HG02943 (cell line): ENCODE measurements around the gene SYT8.

Source experiments
- ATAC-seq: cut with Tn5 transposase; IDR thresholded peaks from one replicate; pipeline ENCODE4 v1.9.1; 2021; ENCODE audit warnings: mild to moderate bottlenecking, low read depth, moderate library complexity; ENCODE audit not compliant: unreplicated experiment

The SYT8 gene

DNA sequence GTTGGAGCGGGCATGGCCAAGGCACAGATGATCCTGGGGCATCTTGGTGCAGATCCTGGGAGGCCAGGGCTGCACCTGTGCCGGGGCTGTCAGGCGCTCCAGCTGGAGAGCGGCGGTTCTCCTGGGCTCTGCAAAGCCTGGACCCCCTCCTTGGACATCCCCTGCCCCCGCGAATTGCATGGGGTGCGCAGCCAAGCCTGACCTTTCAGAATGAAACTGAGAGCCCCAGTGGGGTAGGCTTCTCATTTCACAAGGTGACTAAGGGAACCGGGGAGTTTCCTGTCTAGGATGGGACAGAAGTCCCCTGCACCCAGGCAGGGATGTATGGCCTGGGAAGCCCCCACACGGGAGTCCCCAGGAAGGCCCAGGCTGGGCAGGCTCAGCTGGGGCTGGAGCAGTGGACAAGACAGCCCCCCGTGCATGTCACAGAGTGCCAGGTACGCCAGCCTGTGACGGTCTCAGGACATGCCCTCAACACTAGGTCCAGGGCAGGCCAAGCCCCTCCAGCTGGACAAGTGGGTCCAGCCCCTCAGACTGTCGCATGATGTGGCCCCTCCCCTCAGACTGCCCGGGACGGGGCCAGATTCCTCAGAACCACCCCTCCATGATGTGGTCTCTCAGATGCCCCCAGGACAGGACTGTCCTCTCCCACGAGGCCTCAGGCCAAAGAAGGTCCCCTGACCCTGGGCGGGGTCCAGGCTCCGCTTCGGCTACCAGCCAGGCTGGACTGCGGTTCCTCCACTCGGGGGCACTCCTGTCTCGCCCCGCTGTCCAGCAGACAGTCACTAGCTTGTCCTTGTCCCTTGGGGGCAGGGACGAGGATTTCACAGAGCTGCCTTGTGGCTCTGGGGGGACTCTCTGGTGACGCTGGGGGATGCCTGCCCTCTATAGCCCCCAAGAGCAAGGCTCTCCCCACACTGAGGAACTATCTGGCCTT is 20.4 kb downstream of the SYT8 start:
- peak; percentile 25 for ATAC-seq

DNA sequence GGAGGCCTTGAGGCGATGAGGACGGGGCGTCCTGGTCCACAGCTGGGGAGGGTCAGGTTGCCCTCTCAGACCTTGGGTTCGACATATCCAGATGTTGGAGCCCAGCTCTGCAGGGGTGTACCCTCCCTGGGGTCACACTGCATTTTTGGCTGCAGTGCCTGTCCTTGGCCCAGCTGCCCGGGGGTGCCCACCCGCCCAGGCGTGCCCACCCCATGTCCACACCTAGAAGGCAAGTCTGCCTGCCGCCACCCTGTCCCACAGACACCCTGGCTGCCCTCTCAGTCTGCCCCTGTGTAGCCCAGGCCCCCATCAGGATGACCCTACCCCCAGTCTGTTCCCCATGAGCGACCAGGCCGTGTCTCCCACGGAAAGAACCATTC is 21.1 kb downstream of the SYT8 start:
- no peak for ATAC-seq

DNA sequence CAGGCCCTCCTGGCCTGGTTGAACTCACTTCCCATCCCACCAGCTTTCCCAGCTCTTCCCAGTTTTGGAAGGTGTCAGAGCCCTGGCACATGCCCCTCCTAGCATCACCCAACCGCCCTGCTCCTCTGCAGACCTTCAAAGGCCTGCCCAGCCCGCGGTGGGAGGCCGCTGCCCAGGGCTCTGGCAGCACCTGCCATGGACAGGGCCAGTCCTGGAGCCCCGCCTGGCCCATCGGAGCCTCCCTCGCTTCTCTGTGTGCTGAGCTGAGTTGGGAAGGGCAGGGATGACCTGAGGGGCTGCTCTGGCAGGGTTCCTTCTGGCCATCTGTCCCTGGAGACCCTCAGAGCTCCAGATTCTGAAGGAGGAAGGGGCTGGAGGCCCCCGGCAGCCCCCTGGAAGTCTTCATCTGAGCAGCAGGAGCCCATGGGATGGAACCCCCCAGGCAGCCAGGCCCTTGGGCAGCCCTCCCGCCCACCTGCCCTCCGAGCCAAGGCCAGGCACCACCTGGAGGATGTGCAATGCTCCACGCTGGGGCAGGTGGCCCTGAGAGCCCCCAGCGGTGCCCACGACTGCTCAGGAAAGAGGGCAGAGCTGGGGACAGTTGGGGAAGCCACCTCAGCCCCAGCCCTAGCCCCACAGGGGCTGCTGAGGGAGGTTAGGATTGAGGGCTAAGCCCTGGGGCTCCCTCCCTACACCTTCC is 21.7 kb downstream of the SYT8 start:
- ATAC-seq = no peak

DNA sequence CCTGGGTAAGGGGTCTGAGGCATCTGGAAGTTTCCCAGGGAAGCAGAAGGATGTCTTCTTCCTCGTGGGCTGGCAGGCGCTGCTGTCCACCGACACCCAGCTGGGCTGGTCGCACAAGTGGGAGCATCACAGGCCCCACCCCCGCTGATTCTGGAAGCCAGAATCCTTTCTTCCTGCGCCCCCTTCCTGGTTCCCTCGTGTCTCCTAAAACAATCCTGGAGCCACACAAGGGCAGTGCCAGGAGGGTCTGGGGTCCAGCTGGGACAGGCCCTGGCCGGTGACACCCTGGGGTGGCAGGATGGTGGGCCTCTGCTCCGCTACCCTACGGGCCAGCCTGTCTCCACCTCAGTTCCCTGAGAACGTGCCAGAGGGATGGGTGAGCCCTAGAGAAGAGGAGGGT is 22.3 kb downstream of the SYT8 start:
- no peak for ATAC-seq

DNA sequence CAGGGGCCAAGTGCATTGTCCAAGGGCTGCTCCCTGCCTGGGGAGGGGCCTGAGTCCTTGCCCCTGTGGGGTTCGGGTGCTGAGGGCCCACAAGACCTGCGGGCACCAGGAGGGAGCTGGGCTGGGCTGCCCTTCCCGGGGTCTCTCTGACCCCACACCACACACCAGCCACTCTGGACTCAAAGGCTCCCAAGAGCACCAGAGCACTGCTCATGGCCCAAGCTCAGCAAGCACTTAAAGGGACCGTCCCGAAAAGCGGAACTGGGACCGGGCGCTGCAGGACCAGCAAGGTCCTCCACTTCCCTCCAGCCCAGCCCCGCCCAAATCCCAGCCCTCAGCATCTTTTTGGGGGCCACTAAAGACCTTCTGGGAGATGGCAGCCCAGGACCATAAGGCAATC is 23.4 kb downstream of the SYT8 start:
- no peak for ATAC-seq

DNA sequence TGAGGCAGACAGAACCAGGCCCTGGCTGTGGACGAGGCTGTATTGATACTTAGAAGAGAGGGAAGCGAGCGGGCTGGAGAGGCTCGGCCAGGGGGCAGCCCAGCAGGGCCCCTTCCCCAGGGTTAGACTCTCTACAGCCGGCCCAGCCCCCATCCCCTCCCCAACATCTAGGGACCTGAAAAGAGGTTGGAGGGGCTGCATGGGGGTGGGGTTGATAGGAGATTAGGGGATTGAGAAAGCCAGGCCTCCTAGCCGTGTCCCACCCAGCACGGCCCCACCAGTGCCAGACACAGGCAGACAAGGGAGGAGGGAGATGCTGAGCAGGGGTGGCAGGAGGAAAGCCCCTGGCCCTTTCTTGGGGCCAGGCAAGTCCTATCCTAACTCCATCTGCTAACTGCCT is 23.8 kb downstream of the SYT8 start:
- ATAC-seq = no peak

DNA sequence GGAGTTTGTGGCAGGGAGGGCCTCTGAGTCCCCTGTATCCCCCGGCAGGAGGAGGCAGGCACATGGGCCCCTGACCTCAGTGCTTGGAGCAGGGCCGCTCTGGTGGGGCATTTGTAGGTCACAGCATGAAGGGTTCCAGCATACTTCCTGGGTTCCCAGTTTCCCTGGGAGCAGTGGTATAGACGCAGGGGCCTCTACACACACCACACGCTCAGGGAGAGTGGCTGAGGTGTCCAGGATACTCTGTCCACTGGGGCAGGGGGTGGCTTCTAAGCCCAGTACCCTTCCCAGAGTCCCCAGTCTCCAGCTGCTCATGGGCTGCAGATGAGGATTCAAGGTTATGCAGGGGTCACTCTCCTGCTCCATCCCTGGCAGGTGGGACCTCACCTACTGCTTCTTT is 24.2 kb downstream of the SYT8 start:
- no peak for ATAC-seq

DNA sequence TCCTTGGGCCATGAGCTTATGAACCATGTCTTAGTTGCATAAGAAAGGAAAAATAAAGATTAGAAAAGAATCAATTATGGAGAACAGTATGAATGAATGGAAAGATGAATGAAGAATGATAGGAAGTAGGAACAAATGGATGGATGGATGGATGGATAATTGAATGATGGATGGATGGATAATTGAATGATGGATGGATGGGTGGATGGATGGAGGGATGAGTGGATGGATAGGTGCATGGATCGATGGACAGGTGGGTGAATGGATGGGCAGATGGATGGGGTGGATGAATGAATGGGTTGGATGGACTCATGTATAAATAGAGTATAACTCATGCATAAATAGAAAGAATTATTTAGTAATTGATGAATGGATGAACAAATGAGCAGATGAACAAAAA is 25.3 kb downstream of the SYT8 start:
- no peak for ATAC-seq

DNA sequence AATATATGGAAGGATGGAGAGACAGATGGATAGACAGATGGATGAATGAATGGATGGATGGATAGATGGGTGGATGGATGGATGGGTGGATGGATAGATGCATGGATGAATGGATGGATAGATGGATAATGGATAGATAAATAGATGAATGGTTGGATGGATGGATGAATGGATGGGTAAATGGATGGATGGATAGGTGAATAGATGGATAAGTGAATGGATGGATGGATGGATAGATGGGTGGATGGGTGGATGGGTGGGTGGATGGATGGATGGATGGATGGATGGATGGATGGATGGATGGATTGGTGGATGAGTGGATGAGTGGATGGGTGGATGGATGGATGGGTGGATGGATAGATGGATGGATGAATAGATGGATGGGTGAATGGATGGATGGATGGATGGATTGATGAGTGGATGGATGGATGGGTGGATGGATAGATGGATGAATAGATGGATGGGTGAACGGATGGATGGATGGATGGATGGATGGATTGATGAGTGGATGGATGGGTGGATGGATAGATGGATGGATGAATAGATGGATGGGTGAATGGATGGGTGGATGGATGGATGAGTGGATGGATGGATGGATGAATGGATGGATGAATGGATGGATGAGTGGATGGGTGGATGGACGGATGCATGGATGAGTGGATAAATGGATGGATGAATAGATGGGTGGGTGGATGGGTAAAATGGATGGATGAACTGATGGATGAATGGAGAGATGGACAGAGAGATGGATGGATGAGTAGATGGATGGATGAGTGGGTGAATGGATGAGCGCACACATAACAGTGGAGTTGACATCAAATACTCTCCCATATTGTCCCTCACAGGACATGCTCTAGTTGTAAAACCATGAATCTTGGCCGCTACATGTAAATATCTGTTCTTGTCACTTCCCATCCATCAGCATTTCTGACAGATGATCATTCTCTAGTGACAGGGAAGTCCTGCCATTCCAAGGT is 26.9 kb downstream of the SYT8 start:
- ATAC-seq = no peak

DNA sequence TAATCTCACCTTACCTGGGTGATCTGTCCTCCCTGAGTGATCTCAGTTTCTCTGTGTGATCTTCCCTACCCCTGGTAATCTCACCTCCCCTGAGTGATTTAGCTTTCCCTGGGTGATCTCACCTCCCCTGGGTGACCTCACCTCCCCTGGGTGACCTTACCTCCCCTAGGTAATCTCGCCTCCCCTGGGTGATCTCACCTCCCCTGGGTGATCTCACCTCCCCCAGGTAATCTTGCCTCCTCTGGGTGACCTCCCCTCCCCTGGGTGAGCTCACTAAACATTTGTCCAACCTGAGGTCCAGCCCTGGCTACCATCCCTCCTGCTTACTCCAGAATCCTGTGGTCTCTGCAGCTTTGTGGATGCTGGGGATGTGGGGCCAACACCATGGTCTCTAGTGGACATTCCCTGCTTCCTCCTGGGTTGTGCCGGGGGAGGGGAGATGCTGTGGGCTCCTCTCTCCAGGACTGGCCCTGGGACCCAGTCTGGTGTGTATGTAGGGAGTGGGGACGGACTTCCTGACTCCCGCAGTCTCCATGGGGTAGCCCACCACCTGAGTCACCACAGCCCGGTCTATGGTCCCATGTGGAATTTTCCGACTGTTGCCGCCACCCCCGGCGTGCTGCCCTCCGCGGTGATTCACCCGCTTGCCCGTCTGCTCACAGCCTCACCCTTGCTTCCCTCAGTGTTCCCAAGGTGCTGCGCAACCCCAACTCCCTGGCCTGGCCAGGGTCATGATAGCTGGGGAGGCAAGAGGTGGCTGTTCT is 28.0 kb downstream of the SYT8 start:
- ATAC-seq = no peak

DNA sequence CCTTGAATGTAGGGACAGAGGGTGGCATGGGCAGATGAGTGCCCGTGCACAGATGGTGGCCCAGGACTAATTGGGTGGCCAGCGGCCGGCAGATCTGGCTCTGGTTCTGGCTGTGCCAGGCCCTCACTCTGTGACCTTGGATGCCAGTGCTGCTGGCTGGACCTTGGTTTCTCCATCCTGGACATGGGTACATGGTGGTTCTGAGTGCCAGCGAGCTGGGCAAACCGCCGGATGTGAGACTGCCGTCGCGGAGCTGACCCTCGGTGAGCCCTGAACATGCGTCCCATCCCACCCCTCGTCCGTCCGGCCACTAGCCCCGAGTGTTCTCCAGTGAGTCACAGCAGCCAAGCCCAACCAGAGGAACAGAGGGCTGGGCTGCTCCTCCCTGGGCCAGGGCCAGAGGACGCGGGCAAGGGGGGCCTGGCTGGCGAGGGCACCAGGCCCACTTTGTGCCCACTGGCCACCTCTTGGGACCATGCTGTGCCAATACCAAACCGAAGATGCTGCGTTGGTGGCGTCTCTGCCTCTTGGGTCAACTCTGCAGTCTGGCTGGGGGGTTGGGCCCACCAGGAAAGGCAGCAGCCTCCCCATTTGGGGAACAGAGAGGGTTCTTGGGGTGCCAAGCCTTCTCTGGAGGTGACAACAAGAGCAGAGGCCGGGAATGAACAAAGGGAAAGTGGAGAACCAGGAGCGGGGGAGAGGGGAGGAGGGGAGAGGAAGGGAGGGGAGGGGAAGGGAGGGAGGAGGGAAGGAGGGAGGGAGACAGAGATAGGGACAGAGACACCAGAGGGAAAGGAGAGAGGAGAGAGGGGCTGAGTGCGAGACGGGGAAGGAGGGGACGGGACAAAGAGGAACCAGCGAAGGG is 28.8 kb downstream of the SYT8 start:
- ATAC-seq = no peak

DNA sequence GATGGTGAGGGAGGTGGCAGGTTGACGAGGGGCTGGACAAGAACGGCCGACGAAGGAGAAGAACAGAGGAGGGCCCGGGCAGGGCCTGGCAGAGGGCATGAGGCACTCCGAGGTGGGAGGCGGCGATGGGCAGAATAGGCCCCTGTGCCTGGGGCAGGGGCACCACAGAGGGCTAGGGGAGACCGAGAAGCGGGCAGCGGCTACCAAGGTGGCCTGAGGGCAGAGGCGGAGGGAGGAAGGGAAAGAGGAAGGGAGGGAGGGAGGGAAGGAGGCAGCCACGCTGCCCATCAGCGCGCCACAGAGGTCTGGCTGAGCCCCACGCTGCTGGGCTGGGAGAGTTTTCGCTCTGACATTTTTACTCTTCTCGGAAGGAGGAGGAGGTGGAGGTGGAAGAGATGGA is 29.4 kb downstream of the SYT8 start:
- ATAC-seq = no peak

DNA sequence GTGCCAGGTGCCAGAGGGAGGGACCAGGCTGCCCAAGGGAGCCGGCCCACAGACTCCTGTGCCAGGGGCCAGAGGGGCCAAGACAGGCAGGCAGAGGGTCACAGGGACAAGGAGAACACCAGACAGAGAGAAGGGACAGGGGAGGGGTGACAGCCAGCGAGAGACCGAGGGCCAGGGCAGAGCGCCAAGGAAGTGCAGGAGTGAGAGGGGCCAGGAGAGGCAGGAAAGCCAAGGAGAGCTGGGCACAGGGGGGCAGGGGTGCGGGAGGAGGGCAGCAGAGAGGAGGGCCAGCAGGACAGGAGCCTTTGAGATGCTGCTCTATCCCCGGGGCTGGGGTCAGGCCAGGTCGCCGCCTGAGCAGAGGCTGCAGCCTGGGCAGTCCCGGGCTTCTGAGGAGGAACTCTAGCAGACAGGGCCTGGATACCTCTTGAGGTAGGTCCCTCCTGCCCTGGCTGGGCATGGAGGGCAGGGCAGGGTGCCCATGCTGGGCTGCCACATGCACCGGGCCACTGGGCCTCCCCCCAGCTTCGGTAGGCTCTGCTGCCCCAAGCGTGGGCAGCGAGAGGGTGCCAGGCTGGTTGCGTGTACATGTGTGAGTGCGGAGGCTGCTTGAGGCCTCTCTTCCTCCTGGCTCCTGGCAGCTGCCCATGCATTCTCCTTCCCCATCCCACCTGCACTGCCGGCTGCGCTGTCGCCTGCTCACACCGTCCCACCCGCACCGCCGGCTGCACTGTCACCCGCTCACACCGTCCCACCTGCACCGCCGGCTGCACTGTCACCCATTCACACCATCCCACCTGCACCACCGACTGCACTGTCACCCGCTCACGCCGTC is 30.3 kb downstream of the SYT8 start:
- no peak for ATAC-seq

DNA sequence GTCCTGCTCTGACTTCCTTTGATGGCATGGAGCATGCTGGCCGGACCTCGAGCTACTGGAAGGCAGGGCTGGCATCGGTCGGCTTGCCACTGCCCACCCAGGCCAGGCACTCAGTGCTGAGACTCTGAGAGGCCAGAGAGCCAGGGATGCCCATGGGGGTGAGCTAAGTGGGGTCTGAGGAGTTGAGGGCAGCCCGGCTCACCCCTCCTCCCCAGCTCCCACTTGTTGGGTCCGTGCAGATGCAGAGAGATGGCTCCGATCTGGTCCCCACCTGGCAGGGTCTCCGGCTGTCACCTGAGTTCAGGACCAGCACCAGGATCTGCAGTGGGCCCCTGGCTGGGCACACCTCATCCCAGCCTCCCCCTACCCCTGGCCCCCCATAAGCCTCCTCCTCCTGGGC is 31.4 kb downstream of the SYT8 start:
- no peak for ATAC-seq

DNA sequence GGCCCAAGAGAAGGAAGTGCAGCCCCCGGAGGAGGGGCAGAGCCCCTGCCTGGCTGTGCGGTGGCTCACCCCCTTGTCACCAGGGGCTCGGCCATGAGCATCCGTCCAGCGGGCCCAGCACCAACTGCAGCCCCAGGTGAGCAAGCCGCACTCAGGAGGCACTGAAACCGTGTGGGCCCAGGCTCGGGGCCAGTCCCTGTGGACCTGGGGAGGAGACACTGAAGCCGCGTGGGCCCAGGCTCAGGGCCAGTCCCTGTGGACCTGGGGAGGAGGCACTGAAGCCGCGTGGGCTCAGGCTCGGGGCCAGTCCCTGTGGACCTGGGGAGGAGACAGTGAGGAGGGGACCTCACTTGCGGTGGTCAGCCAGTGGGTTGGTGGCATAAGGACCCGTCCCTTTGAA is 32.0 kb downstream of the SYT8 start:
- no peak for ATAC-seq

DNA sequence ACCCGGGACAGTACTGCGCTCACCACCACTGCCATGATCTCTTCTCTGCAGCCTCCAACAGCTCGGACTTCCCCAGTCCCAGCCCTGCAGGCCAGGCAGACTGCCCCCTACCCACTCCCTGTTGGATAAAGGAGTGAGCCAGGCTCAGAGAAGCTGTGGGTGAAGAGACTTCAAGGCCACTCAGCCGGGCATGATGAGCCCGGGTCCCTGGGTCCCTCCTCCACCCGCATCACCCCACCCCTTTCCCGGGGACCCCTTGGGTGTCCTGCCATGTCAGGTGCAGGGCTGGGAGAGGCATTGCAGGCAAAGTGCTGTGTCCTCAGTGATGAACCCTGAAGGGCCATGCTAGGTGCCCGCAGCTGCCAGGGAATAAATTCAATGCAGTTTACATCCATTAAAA is 32.6 kb downstream of the SYT8 start:
- ATAC-seq = no peak

DNA sequence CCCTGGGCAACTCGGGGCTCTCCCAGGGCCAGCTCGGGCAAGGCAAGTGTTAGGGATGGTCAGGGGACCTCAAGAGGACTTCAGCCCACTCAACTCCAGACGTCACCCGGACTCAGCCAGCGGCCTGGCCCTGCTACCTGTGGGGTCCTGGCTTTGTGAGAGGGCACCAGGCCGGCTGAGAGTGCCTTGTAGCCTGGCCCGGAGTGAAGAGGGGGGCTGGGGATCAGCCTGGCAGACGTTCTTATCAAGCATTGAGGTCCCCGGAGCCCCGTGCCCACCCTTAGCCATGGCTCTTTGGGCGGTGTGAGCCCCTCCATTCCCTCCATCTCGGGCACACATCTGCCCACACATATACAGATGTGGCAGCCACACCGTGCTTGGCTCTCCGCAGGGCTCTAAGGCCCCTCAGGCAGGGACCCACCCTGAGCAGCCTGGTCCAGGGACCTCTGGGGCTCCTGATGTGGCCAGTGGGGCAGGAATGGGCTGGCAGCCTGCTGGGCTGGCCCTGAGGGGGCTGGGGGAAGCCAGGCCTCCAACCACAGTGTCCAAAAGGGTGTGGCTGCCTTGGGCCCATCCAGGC is 33.4 kb downstream of the SYT8 start:
- no peak for ATAC-seq
